ENCODE results near the gene HOXB2. TPM values are rescaled to one million over a fixed set of nuclear protein-coding genes. Genes with fewer than 3 reads are reported as not detected.

Gene HOXB2
- polyA plus RNA-seq, 2 of the 4 experiments (the other 2 are of a cell fraction) = 0.65 to 2.6 TPM

- Histone ChIP-seq H3K4me3 (no peak overlapping the region), H3K9me3 (no peaks in the 10 kb centered on the region), H3K4me1 (peaks cover 17% of the 10 kb centered on the region), H3K27ac (no peak overlapping the region), H3K4me2 (no peak overlapping the region)
- DNase-seq (ENCODE audit: low read depth in 1 of 2, low spot score in 1 of 2) = no peak
- TF ChIP-seq CBX8 (IDR thresholded peaks at IDR 0.05) (no peak), TFCP2L1 (CRISPR knock-in tag; IDR thresholded peaks at IDR 0.05) (no peak), RNF2 (IDR thresholded peaks at IDR 0.05; ENCODE audit: borderline replicate concordance, low read depth) (no peak), SREBF2 (IDR thresholded peaks at IDR 0.05) (no peak), HMGXB4 (CRISPR knock-in tag; IDR thresholded peaks at IDR 0.05; ENCODE audit: borderline replicate concordance) (no peak), KDM1A (IDR thresholded peaks at IDR 0.05; ENCODE audit: low read depth) (no peak), HEYL (CRISPR knock-in tag; IDR thresholded peaks at IDR 0.05) (no peak)
- ChIA-PET POLR2A (no interaction called here), CTCF (interaction anchor here (2.6 kb wide), 1 partner anchor 12 kb away, joined by 6 read pairs; no protein-coding TSS in a partner anchor)
- 89% methylated on average over 26 of the region's 26 CpGs for WGBS (ENCODE audit: missing lambda C conversion rate)
- no peak for FAIRE-seq
- no peak for ATAC-seq
Observed at GRCh38 chr17:48571024-48571818, 26.3 kb upstream of the HOXB2 start.

- POLR2A ChIA-PET = no interaction called here
- no peak overlapping the region for H3K4me2 ChIP-seq
- 78% methylated on average over 19 of the region's 19 CpGs for WGBS (ENCODE audit: missing lambda C conversion rate)
- CTCF ChIA-PET = interaction anchor here (0.9 to 2.6 kb wide), 4 partner anchors 11 to 235 kb away, joined by 4 to 6 read pairs (median 5); no protein-coding TSS in a partner anchor
- no peaks in the 10 kb centered on the region for H3K9me3 ChIP-seq
- FAIRE-seq (no peak), DNase-seq (ENCODE audit: low read depth in 1 of 2, low spot score in 1 of 2) (no peak), ATAC-seq (no peak)
- no peak overlapping the region for H3K27ac ChIP-seq
- peaks cover 14% of the 10 kb centered on the region for H3K4me1 ChIP-seq
- no peak for TF ChIP-seq MAZ (IDR thresholded peaks at IDR 0.05; ENCODE audit: borderline replicate concordance, low read depth, low read length)
- no peak for TF ChIP-seq TFCP2L1 (CRISPR knock-in tag; IDR thresholded peaks at IDR 0.05)
- TF ChIP-seq POLR2AphosphoS2 (conservative IDR thresholded peaks at IDR 0.05; ENCODE audit: low read length) = no peak
- TF ChIP-seq CHD2 (IDR thresholded peaks at IDR 0.05; ENCODE audit: low read length, partially characterized antibody) = no peak
- no peak for TF ChIP-seq HOXA7 (CRISPR knock-in tag; IDR thresholded peaks at IDR 0.05)
- TF ChIP-seq ELK1 (IDR thresholded peaks at IDR 0.05; ENCODE audit: low read depth, low read length) = no peak
- no peak for TF ChIP-seq KDM1A (IDR thresholded peaks at IDR 0.05; ENCODE audit: low read depth)
- no peak for TF ChIP-seq USF2 (IDR thresholded peaks at IDR 0.05)
- TF ChIP-seq CBX8 (IDR thresholded peaks at IDR 0.05) = no peak
- no peak for TF ChIP-seq BCL3 (IDR thresholded peaks at IDR 0.05)
- TF ChIP-seq CHD4 (IDR thresholded peaks at IDR 0.05; ENCODE audit: borderline replicate concordance) = no peak
- TF ChIP-seq NR3C1 (IDR thresholded peaks at IDR 0.05) = no peak
- H3K4me3 ChIP-seq = no peak overlapping the region
Observed at GRCh38 chr17:48570325-48571023, 25.6 kb upstream of the HOXB2 start.

All from A549 (cell line).